ENCODE results near the gene OR6K3. TPM values are rescaled to one million over a fixed set of nuclear protein-coding genes. Genes with fewer than 3 reads are reported as not detected.
"Not testable (repeated sequence)": the region's sequence is repeated elsewhere in the genome, so short reads cannot be mapped to it uniquely, and the experiment has no call there.

The OR6K3 gene
- total RNA-seq, 1 donor from 2014 or later, result not detected

- no peak overlapping the region for H3K4me3 ChIP-seq
- no peak for DNase-seq (ENCODE audit: extremely low spot score in 2 of 2)
- TF ChIP-seq POLR2AphosphoS5 (IDR thresholded peaks at IDR 0.05; ENCODE audit: insufficient read depth in 1 of 2, low read depth in 1 of 2) (no peak), POLR2A (IDR thresholded peaks at IDR 0.05) (no peak), CTCF (IDR thresholded peaks at IDR 0.05) (no peak)
- no peaks in the 10 kb centered on the region for H3K4me1 ChIP-seq
- intact Hi-C loops (cut with DNase I), result loop anchor here (10.0 kb wide), 1 partner anchor 80 kb away; no protein-coding TSS in a partner anchor
- no peaks in the 10 kb centered on the region for H3K36me3 ChIP-seq
- no peak overlapping the region for H3K27ac ChIP-seq
- no peaks in the 10 kb centered on the region for H3K27me3 ChIP-seq
- H3K9me3 ChIP-seq, result no peaks in the 10 kb centered on the region
Observed at GRCh38 chr1:158694596-158694995, 25.9 kb downstream of the OR6K3 start.

- no peak for DNase-seq (ENCODE audit: extremely low spot score in 2 of 2)
- no peaks in the 10 kb centered on the region for H3K9me3 ChIP-seq
- intact Hi-C loops (cut with DNase I), result loop anchor here (10.0 kb wide), 1 partner anchor 78 kb away; no protein-coding TSS in a partner anchor
- no peaks in the 10 kb centered on the region for H3K27me3 ChIP-seq
- H3K27ac ChIP-seq, result no peak overlapping the region
- H3K4me3 ChIP-seq, result no peak overlapping the region
- no peak for TF ChIP-seq POLR2A (IDR thresholded peaks at IDR 0.05)
- no peaks in the 10 kb centered on the region for H3K4me1 ChIP-seq
- no peaks in the 10 kb centered on the region for H3K36me3 ChIP-seq
Observed at GRCh38 chr1:158692356-158692755, 28.2 kb downstream of the OR6K3 start.

GRCh38 chr1:158691907-158692306 is 28.6 kb downstream of the OR6K3 start:
- H3K9me3 ChIP-seq, result no peaks in the 10 kb centered on the region
- intact Hi-C loops (cut with DNase I), result loop anchor here (10.0 kb wide), 1 partner anchor 77 kb away; no protein-coding TSS in a partner anchor
- no peak for DNase-seq (ENCODE audit: extremely low spot score in 2 of 2)
- H3K36me3 ChIP-seq, result no peaks in the 10 kb centered on the region
- no peak for TF ChIP-seq POLR2A (IDR thresholded peaks at IDR 0.05)
- TF ChIP-seq CTCF (IDR thresholded peaks at IDR 0.05), result no peak
- TF ChIP-seq POLR2AphosphoS5 (IDR thresholded peaks at IDR 0.05; ENCODE audit: insufficient read depth in 1 of 2, low read depth in 1 of 2), result no peak
- no peaks in the 10 kb centered on the region for H3K4me1 ChIP-seq
- no peaks in the 10 kb centered on the region for H3K27me3 ChIP-seq
- H3K27ac ChIP-seq, result no peak overlapping the region
- no peak overlapping the region for H3K4me3 ChIP-seq

GRCh38 chr1:158691149-158691548 is 29.4 kb downstream of the OR6K3 start:
- intact Hi-C loops (cut with DNase I), result loop anchor here (10.0 kb wide), 1 partner anchor 76 kb away; no protein-coding TSS in a partner anchor
- H3K36me3 ChIP-seq; H3K4me3 ChIP-seq; H3K4me1 ChIP-seq; H3K27me3 ChIP-seq; H3K27ac ChIP-seq; H3K9me3 ChIP-seq; DNase-seq (ENCODE audit: extremely low spot score in 2 of 2): not testable (repeated sequence)

- Histone ChIP-seq H3K27me3 (no peaks in the 10 kb centered on the region), H3K27ac (no peak overlapping the region), H3K9me3 (no peaks in the 10 kb centered on the region), H3K4me1 (no peaks in the 10 kb centered on the region), H3K36me3 (no peaks in the 10 kb centered on the region), H3K4me3 (no peak overlapping the region)
- intact Hi-C loops (cut with DNase I), result loop anchor here (10.0 kb wide), 1 partner anchor 75 kb away; no protein-coding TSS in a partner anchor
- no peak for TF ChIP-seq POLR2AphosphoS5 (IDR thresholded peaks at IDR 0.05; ENCODE audit: insufficient read depth in 1 of 2, low read depth in 1 of 2)
- no peak for TF ChIP-seq CTCF (IDR thresholded peaks at IDR 0.05)
- TF ChIP-seq POLR2A (IDR thresholded peaks at IDR 0.05), result no peak
- DNase-seq (ENCODE audit: extremely low spot score in 2 of 2), result no peak
Observed at GRCh38 chr1:158689875-158690274, 30.6 kb downstream of the OR6K3 start.

- no peak for DNase-seq (ENCODE audit: extremely low spot score in 2 of 2)
- H3K27me3 ChIP-seq, result no peaks in the 10 kb centered on the region
- no peaks in the 10 kb centered on the region for H3K9me3 ChIP-seq
- TF ChIP-seq CTCF (IDR thresholded peaks at IDR 0.05) (no peak), POLR2AphosphoS5 (IDR thresholded peaks at IDR 0.05; ENCODE audit: insufficient read depth in 1 of 2, low read depth in 1 of 2) (no peak), POLR2A (IDR thresholded peaks at IDR 0.05) (no peak)
- H3K36me3 ChIP-seq, result no peaks in the 10 kb centered on the region
- no peaks in the 10 kb centered on the region for H3K4me1 ChIP-seq
- no peak overlapping the region for H3K27ac ChIP-seq
- intact Hi-C loops (cut with DNase I), result no loop called here
- no peak overlapping the region for H3K4me3 ChIP-seq
Observed at GRCh38 chr1:158689110-158689509, 31.4 kb downstream of the OR6K3 start.

GRCh38 chr1:158688343-158688742 is 32.2 kb downstream of the OR6K3 start:
- DNase-seq (ENCODE audit: extremely low spot score in 2 of 2); H3K36me3 ChIP-seq; H3K9me3 ChIP-seq; H3K4me1 ChIP-seq; H3K4me3 ChIP-seq; intact Hi-C loops (cut with DNase I); H3K27ac ChIP-seq; H3K27me3 ChIP-seq: not testable (repeated sequence)

Measured in vagina (tissue), 2 donors.